ENCODE data around the gene BMPR1A. TPM values are rescaled to one million over a fixed set of nuclear protein-coding genes. Genes with fewer than 3 reads are reported as not detected.

BMPR1A gene
- total RNA-seq, 1 experiment from 2014 or later = 72.5 TPM

DNA sequence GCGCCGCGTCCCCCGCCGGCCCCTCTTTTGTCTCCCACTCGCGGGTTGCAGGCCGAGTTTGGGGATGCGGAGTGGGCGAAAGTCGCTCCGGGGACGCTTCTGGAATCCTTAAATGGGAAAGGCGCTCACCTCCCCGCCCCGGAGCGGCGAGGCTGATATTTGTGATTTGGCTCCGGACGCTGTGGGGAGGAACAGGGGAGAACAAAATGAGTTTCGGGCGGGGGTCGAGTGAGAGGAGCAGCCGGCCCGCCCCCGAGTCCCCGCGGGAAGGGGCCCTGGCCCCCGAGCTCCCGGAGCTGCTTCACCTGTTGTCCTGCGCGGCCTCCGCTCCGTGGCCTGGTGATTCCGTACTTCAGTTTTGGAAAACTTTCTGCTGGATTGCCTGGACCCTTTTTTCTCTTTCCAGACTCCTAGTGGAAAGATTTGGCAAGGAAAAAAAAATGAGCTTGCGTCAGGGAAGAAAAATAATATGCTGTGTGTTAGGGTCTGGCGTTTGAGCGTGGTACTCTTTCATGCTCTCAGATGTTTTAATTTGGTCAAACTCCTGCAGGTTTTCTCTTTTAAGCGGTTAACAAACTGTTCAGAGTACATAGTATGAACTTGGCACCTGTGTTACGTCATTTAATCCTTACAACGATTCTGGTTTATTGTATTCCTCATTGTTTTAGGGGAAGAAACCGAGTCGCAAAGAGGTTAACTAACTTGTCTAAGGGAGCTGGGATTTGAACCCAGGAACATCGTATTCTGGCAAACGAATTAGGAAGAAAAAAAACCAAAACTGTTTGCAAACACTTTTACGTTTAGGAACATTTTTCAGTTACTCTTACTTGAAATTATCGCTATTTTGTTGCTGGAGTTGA, 924 bp downstream of the BMPR1A start:
- in situ Hi-C loops (cut with HindIII; ENCODE audit: low sequenced_read_pairs) = no loop called here
- peak; percentile 48 for DNase-seq (ENCODE audit: low spot score)

DNA sequence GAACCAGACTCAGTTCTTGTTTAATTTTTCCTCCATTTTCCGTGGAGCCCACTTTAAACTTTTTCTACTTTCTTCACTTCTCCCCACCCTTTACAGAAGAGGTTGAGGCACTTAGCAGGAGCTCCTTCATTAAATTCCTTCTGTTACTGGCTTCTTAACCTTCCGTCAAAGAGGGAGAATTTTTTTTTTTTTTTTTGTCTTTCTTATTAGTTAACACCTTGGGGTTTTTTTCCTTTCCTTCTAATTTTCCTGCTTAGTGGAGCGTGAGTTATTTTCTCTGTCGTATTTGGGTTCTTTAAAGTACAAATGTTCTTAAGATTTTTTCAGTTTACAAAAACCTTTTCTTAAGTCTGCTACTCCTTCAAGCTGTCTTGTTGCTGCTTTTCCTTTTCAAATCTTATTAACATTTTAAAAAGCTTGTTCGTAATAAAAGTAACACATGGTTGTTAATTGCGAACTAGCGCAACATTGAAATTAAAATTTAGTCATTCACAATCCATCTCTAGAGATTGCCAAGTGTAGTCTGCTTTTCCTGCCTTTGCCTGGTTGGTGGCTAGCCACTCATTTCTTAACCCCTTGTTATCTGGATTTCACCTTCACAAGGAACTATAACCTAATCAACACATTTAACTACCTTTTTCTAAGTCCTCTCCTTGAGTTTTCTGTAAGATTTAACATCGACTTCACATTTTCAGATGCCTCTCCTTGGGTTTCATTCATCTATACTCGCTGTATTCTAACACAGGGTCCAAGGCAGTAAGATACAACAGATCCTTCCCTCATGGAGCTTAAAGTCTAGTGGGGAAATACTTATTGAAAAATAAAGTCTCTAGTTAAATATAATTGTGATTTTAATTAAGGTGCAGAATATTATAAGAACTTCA, 2.0 kb downstream of the BMPR1A start:
- DNase-seq (ENCODE audit: low spot score) = peak; percentile 33
- in situ Hi-C loops (cut with HindIII; ENCODE audit: low sequenced_read_pairs) = no loop called here

DNA sequence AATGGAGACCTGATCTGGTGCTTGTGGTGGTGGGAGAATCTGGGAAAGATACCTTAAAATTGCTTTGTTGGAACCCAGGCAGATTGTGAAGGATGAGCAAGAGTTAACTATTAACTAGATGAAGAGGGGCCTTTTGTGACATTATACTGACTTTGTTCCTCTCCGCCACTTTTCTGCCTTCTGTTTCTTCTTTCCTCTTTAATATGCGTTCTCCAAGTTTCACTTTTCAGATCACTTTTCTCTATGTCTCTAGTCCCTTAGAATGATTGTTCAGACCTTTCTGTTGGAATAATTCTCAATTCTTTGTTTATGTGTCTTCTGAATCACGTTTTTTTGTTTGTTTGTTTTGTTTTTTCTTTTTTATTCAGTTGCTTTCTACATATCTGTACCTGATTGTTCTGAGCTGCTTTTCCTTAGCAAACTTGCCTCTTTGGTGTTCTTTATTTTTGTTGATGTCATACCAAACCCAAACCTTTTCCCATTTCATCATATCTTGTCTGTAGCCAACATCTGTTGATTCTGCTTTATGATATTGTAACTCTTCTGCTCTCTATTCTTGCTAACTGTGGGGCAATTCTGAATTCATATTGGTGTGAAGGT, 2.8 kb downstream of the BMPR1A start:
- DNase-seq (ENCODE audit: low spot score) = no peak
- in situ Hi-C loops (cut with HindIII; ENCODE audit: low sequenced_read_pairs) = no loop called here

DNA sequence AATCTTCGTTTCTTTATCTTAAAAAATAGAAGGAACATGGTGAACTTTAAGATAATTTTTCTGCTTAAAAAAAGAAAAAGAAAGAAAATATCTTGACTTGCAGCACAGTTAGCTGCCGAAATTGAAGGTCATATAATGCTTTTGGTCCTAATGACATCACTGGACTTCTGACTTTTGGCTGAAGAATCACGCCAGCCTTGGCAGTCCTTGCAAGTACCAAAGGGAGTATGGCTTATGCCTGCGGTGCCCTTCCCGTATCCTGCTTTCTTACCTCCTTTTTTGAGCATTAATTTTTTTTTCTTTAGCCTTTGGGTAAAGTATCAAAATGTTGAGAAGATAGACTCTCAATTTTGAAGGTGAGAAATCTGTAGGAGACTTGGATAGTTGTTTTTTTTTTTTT, 7.0 kb downstream of the BMPR1A start:
- DNase-seq (ENCODE audit: low spot score) = no peak
- in situ Hi-C loops (cut with HindIII; ENCODE audit: low sequenced_read_pairs) = no loop called here

DNA sequence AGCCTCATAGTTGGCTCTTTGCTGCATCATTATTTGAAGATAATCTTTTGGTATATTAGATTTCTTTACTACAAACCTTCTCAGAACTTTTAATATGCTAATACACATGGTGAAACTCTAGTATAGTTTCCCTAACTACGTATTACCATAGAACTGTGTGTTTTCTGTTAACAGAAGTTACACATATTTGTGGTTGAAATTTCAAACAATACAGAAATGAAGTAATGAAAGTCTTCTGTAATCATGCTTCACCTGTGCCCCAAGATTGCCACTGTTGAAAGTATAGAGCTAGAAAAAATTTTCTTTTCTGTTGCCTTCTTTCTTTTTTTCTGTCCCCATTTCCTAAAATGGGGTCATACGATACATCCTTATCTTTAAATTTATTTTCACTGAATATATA, 9.1 kb downstream of the BMPR1A start:
- in situ Hi-C loops (cut with HindIII; ENCODE audit: low sequenced_read_pairs) = no loop called here

DNA sequence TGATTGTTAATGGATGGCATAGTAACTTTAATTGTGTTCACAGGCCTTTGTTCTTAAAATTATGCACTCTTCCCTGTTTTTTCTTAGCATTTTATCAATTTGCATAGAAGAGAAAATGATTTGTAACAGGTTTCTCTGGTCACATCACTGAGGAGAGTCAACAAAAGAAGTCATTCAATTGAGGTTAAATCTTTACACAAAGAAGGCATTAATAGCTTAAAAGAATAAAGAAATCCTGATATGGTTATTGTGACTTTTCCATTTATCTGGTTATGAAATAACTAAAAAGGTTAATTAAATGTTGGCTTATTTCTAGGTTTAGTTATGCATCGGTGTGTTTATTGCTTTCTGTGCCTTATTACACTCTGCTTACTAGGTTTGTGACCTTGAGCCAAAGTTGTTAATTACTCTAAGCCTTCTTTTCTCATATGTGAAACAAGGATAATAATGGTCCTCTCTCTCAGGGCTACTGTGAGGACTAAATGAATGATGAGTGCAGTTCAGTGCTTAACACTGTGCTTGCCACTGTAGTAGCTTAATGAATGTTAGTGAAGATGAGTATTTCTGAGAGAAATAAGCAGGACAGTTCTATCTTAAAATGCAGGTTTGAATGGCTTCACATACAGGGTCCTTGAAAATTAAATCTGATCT, 12.1 kb downstream of the BMPR1A start:
- DNase-seq (ENCODE audit: low spot score) = no peak
- in situ Hi-C loops (cut with HindIII; ENCODE audit: low sequenced_read_pairs) = no loop called here

More for the DNA sequence above, 9.1 kb downstream of the BMPR1A start:
- DNase-seq (ENCODE audit: low spot score) = no peak

DNA sequence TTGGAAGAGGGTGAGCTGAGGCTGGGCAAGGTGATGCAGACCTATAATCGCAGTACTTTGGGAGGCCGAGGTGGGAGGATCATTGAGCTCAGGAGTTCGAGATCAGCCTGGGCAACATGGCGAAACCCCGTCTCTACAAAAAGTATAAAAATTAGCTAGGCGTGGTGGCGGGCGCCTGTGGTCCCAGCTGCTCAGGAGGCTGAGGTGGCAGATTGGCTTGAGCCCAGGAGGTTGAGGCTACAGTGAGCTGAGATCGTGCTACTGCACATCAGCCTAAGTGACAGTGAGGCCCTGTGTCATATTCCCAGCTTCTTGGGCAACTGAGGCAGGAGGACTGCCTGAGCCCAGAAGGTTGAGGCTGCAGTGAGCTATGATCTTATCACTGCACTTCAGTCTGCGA, 13.6 kb downstream of the BMPR1A start:
- DNase-seq (ENCODE audit: low spot score) = no peak
- in situ Hi-C loops (cut with HindIII; ENCODE audit: low sequenced_read_pairs) = no loop called here

DNA sequence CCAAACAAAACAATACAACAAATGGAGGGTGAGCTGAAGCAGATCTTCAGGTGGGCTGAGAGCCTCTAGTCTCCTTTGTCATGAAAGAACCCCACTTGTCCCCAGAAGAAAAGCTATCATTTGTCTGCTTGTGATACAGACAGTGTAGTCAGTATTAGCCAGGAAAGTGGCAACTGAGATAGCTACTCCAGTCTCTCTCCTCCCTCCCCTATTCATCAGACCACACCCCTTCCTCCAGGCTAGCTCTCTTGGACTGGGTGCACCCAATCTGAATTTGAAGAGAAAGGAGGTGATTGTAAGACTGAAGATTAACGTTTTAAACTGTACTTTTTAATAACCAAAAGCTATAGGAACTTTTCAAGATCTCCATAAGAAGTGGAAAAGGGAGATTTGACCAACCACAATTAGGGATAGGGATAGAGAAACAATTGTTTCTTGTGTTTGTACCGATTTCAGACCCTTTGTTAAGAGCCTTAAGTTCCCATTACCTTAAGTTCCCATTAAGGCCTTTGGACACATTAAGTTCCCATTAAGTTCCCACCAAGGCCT, 14.1 kb downstream of the BMPR1A start:
- DNase-seq (ENCODE audit: low spot score) = no peak
- in situ Hi-C loops (cut with HindIII; ENCODE audit: low sequenced_read_pairs) = no loop called here

DNA sequence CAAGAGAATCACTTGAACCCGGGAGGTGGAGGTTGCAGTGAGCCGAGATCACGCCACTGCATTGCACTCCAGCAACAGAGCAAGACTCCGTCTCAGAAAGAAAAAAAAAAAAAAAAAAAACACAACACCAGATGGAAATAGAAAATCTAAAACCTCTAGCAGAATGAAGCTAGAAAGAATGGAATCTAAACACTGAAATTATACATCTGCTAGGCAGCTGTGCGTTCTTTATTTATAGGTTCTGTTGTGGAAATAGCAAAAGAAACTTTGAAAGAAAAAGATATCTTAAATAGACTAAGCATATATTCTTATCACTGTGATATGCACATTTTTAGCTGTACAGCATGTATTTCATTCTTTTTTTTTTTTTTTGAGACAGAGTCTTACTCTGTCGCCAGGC, 17.1 kb downstream of the BMPR1A start:
- in situ Hi-C loops (cut with HindIII; ENCODE audit: low sequenced_read_pairs) = no loop called here
- no peak for DNase-seq (ENCODE audit: low spot score)

DNA sequence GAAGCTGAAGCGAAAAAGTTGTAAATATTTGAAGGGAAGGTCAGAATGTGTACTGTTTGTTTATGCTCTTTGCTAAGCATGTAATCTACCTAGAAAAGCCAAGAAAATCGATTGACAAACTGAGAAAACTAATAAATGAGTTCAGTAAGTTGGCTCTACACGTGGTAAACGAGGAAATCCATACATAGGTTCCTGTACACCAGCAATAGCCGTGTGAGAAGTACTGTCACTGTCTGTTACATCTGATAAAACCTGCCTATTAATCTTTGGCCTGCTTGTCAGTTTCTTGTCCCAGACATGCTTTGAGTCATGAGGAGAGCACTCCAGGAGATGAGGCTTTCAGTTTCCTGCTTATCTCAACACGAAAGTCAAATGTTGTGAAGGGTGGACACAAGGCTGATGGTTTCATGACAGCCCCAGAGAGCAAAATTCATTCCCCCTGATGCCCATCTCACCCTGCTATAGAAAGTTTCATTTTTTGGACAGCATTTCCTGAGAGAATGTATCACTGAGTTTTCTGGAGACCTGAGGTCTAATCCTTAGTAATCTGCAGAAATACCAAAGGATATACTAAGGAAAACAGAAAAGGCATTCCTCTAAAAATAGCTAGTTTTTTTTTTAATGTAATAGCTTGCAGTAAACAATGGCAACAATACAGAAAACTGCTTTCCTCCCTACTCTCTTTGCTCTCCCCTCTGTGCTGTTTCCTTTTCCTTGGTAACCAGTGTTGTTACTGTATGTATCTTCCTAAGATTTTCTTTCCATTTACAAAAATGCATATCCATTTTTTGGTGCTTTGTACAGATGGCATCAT, 18.8 kb downstream of the BMPR1A start:
- no peak for DNase-seq (ENCODE audit: low spot score)
- in situ Hi-C loops (cut with HindIII; ENCODE audit: low sequenced_read_pairs) = no loop called here

DNA sequence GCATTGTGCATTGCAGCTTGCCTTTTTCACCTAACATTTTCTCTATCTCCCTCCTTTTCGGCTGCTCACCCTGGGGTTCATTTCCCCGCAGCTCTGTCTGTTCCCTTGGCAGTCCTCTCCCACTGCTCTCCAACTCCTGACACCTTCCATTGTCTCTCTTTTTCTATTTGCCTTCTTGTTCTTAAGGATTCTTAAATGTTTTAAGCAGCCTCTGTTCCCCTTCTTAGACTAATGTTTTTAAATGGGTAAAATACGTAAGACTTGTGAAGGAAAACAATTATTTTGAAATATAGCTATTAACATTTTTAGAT, 19.4 kb downstream of the BMPR1A start:
- DNase-seq (ENCODE audit: low spot score) = no peak
- in situ Hi-C loops (cut with HindIII; ENCODE audit: low sequenced_read_pairs) = no loop called here

DNA sequence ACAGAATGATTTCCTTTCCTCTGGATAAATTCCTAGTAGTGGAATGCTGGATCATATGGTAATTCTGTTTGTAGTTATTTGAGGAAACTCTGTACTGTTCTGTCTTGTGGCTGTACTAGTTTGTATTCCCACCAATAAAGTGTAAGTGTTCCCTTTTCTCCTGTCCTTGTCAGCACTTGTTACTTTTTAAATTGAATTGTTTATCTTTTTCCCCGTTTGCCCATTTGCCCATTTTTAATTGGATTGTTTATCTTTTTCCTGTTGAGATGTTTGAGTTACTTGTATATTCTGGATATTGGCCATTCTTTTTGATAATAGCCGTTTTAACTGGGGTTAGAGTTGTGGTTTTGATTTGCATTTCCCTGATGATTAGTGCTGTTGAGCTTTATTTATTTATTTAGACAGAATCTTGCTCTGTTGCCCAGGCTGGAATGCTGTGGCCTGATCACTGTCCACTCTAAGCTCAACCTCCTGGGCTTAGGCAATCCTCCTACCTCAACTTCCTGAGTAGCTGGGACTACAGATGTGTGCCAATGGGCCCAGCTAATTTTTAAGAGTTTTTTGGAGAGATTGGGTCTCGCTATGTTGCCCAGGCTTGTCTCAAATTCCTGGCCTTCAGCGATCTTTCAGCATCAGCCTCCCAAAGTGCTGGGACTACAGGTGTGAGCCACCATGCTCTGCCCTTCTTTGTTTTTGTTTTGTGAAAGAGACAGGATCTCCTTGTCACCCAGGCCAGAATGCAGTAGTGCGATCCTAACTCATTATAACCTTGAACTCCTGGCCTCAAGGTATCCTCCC, 23.0 kb downstream of the BMPR1A start:
- DNase-seq (ENCODE audit: low spot score) = no peak
- in situ Hi-C loops (cut with HindIII; ENCODE audit: low sequenced_read_pairs) = no loop called here

DNA sequence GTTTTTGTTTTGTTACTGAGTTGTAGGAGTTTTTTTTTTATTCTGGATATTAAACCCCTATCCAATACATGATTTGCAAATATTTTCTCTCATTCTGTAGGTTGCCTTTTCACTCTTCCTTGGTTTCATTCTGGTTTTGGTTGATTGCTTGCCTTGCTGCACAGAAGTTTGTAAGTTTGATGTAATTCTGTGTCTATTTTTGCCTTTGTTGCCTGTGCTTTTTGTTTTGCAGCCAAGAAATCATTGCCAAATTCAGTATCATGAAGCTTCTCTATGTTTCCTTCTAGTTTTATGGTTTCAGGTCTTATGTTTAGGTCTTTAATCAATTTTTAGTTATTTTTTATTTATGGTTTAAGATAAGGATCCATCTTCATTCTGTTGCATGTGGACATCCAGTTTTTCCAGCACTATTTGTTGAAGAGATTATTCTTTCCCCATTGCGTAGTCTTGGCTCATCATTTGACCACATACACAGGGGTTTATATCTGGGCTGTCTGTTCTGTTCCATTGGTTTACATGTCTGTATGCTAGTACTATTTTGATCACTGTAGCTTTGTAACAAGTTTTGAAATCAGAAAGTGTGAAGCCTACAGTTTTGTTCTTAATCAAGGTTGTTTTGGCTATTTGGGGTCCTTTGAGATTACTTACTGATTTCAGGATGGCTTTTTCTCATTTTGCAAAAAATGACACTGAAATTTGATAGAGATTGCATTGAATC, 26.4 kb downstream of the BMPR1A start:
- DNase-seq (ENCODE audit: low spot score) = no peak
- in situ Hi-C loops (cut with HindIII; ENCODE audit: low sequenced_read_pairs) = no loop called here

DNA sequence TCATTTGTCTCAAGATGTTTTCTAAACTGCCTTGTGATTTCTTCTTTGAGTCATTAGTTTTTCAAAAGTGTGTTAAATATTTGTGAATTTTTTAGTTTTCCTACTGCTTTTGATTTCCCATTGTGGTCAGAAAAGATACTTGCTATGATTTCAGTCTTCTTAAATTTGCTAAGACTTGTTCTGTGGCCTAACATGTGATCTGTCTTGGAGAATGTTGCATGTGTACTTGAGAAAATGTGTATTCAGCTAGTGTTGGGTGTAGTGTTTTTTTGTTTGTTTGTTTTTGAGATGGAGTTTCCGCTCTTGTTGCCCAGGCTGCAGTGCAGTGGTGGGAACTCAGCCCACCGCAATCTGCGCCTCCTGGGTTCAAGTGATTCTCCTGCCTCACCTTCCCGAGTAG, 28.6 kb downstream of the BMPR1A start:
- no peak for DNase-seq (ENCODE audit: low spot score)
- in situ Hi-C loops (cut with HindIII; ENCODE audit: low sequenced_read_pairs) = no loop called here

DNA sequence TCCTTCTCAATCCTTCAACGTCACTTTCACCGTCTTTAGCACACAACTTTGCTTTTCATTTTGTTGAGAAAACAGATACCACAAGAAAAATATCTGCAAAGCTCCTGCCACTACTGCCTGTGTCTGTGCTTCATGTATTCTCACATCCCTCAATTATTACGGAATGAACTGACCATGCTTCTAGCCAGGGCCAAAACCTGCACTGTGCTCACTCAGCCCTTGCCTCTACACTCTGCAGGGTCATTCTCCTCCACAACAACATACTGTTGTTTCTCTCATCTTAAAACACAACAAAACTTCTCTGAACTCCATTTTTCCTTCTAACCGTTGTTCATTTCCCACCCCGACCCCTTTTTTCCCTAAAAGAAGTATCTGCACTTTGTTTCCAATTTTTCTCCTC, 29.5 kb downstream of the BMPR1A start:
- in situ Hi-C loops (cut with HindIII; ENCODE audit: low sequenced_read_pairs) = no loop called here

DNA sequence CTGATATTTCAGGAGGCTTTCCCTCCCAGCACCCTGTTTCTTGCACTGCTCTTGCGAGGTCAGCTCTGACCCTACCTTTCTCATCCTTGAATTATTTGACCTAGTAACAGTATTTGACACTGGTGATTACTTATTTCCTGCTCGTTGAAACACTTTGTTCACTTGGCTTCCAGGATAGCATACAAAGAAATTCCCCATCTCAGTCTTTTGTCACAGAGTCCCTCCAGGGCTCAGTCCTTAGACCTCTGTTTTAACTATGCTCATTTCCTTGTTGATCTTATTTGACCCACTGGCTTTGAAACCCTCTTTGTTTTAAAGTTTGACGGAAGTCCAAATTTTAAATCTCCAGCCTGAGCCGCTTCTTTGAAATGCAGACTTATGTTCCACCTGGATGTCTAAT, 29.9 kb downstream of the BMPR1A start:
- in situ Hi-C loops (cut with HindIII; ENCODE audit: low sequenced_read_pairs) = no loop called here
- DNase-seq (ENCODE audit: low spot score) = no peak

More for the DNA sequence above, 29.5 kb downstream of the BMPR1A start:
- no peak for DNase-seq (ENCODE audit: low spot score)

DNA sequence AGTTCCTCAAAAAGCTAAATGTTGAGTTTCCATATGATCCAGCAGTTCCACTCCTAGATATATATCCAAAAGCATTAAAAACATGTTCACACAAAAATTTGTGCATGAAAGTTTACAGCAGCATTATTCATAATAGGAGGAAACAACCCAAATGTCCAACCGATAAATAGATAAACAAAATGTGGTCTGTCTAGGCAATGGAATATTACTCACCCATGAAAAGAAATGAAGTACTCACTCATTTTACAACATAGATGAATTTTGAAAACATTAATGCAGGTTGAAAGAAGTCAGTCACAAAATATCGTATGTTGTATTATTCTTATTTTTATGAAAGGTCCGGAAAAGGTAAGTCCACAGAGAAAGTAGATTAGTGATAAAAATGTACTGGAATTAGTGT, 34.0 kb downstream of the BMPR1A start:
- in situ Hi-C loops (cut with HindIII; ENCODE audit: low sequenced_read_pairs) = no loop called here
- no peak for DNase-seq (ENCODE audit: low spot score)

Measured in G401 (cell line).